Measurements from ENCODE around the gene TMEM266.

The TMEM266 gene

DNA sequence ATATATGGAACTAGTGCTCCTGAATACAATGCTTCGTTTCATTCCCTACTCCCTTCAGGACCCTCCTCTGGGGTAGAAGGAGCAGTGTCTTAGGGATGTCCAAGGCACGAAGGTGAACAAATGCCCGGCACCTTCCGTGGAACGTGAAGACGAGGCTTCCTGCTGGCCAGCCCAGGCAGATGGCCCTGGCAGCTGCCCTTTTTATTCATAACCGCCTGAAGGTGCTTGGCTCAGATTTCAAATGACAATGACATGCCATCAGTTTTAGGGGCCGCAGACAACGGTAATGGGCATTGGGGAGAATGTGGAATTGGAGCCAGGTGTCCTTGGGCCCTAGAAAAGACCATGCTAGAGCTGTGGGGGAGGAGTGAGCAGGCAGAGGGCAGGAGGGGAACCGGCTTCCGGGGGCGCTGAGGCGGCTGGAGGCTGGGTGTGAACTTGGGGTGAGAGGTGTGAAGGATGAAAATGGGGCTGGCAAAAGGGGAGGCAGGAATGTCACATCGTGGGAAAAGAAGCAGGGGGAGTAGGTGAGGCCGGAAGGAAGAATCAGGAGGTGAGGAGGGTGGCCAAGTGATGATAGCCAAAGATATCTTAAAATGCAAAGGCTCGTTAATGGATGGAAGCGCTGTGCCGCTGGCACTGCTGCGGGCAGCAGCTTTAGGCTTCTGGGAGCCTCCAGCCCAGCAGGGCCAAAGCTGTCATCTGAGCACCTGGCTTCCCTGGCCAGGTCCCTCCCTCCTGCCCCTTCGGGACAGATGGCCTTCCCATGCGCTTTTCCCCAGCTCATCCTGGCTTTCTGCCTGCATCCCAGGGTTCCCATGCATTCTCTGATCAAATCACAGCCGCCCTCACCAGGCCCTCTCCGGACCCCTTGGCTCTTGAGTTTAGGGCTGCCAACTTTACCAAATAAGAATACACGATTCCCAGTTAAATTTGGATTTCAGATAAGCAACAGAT lies 93.7 kb downstream of the TMEM266 start:
- TF ChIP-seq YY1 (IDR thresholded peaks at IDR 0.05; ENCODE audit: insufficient read depth, insufficient read length) (no peak), SUZ12 (IDR thresholded peaks at IDR 0.05; ENCODE audit: extremely low read depth, insufficient read depth, insufficient read length) (no peak), ZNF274 (IDR thresholded peaks at IDR 0.05; ENCODE audit: low read depth, low read length) (no peak)
- H3K9me3 ChIP-seq (ENCODE audit: insufficient read depth, low read length): no peaks in the 10 kb centered on the region
- H3K4me3 ChIP-seq (ENCODE audit: insufficient read length, low read depth): no peak overlapping the region
- H3K4me1 ChIP-seq (ENCODE audit: insufficient read depth, insufficient read length): peaks cover 11% of the 10 kb centered on the region
- DNase-seq (ENCODE audit: low read depth, low spot score): no peak
- no peaks in the 10 kb centered on the region for H3K36me3 ChIP-seq (ENCODE audit: insufficient read depth, insufficient read length, low read length)
- no peaks in the 10 kb centered on the region for H3K27me3 ChIP-seq (ENCODE audit: insufficient read depth, insufficient read length)
- H3K9ac ChIP-seq (ENCODE audit: insufficient read length, low read depth): no peak overlapping the region

DNA sequence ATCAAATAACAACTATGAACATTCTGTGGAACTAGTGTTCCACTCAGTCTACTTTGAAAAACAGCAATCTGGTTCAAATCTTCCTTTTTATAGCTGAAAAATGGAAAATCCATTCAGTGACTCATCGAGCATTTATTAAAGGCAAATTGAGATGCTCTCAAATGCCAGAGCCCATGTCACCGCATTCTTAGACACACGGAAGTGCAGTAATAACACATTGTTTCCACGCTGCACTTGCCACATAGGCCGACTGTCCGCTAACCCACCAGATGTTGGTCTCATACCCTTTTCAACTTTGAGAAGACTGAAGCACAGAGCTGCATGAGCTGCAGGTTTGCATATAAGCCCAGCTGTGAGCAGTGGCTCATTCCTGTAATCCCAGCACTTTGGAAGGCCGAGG lies 95.9 kb downstream of the TMEM266 start:
- TF ChIP-seq ZNF274 (IDR thresholded peaks at IDR 0.05; ENCODE audit: low read depth, low read length) (no peak), SUZ12 (IDR thresholded peaks at IDR 0.05; ENCODE audit: extremely low read depth, insufficient read depth, insufficient read length) (no peak)
- Histone ChIP-seq H3K36me3 (ENCODE audit: insufficient read depth, insufficient read length, low read length) (no peaks in the 10 kb centered on the region), H3K4me3 (ENCODE audit: insufficient read length, low read depth) (no peak overlapping the region), H3K9ac (ENCODE audit: insufficient read length, low read depth) (no peak overlapping the region), H3K9me3 (ENCODE audit: insufficient read depth, low read length) (no peaks in the 10 kb centered on the region), H3K4me1 (ENCODE audit: insufficient read depth, insufficient read length) (peaks cover 7% of the 10 kb centered on the region), H3K27me3 (ENCODE audit: insufficient read depth, insufficient read length) (no peaks in the 10 kb centered on the region)
- DNase-seq (ENCODE audit: low read depth, low spot score): no peak

DNA sequence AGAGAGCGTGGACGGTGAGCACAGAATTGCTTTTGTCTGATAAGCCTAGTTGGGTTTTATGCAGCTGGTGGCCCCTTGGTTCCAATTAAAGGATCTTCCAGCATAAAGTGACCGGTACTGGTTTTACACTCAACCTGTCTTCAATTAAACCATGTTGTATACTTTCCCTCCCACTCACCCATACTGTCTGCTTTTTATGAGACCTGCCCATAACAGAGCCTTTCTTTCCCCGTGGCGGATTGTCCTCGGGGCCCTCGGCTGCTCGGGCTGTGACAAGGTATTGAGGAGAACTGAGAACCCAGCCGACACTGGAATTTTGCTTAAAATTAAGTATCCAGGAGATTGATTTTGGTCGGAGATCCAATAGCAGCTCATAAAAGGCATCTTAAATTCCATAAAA lies 98.4 kb downstream of the TMEM266 start:
- H3K9me3 ChIP-seq (ENCODE audit: insufficient read depth, low read length): no peaks in the 10 kb centered on the region
- no peak overlapping the region for H3K4me3 ChIP-seq (ENCODE audit: insufficient read length, low read depth)
- no peak overlapping the region for H3K9ac ChIP-seq (ENCODE audit: insufficient read length, low read depth)
- no peak for DNase-seq (ENCODE audit: low read depth, low spot score)
- no peak for TF ChIP-seq SUZ12 (IDR thresholded peaks at IDR 0.05; ENCODE audit: extremely low read depth, insufficient read depth, insufficient read length)
- no peak for TF ChIP-seq YY1 (IDR thresholded peaks at IDR 0.05; ENCODE audit: insufficient read depth, insufficient read length)
- TF ChIP-seq ZNF274 (IDR thresholded peaks at IDR 0.05; ENCODE audit: low read depth, low read length): no peak
- no peaks in the 10 kb centered on the region for H3K36me3 ChIP-seq (ENCODE audit: insufficient read depth, insufficient read length, low read length)
- H3K4me1 ChIP-seq (ENCODE audit: insufficient read depth, insufficient read length): peaks cover 13% of the 10 kb centered on the region
- H3K27me3 ChIP-seq (ENCODE audit: insufficient read depth, insufficient read length): no peaks in the 10 kb centered on the region

DNA sequence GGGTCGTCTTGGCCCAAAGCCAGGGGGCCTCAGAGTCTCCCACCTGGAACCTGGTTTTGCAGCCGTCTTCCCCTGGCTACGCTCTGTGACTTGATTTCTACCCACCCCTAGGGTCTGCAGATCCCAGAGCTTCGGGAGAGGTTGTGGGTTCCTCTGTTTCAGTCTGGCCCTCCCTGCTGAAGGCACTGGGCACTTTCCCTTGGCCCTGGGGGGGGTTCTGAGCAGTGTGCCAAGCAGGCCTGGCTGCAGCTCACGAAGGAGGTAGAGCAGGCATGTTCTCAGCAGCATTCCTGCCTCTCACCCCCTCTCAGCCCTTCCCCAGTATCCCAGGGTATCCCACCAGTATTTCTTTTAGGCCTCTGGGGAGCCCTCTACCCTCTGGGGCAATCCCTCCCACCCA lies 99.0 kb downstream of the TMEM266 start:
- Histone ChIP-seq H3K36me3 (ENCODE audit: insufficient read depth, insufficient read length, low read length) (no peaks in the 10 kb centered on the region), H3K4me1 (ENCODE audit: insufficient read depth, insufficient read length) (peaks cover 19% of the 10 kb centered on the region), H3K9me3 (ENCODE audit: insufficient read depth, low read length) (no peaks in the 10 kb centered on the region), H3K9ac (ENCODE audit: insufficient read length, low read depth) (no peak overlapping the region), H3K4me3 (ENCODE audit: insufficient read length, low read depth) (no peak overlapping the region), H3K27me3 (ENCODE audit: insufficient read depth, insufficient read length) (no peaks in the 10 kb centered on the region)
- no peak for DNase-seq (ENCODE audit: low read depth, low spot score)
- TF ChIP-seq SUZ12 (IDR thresholded peaks at IDR 0.05; ENCODE audit: extremely low read depth, insufficient read depth, insufficient read length) (no peak), ZNF274 (IDR thresholded peaks at IDR 0.05; ENCODE audit: low read depth, low read length) (no peak), YY1 (IDR thresholded peaks at IDR 0.05; ENCODE audit: insufficient read depth, insufficient read length) (no peak)

DNA sequence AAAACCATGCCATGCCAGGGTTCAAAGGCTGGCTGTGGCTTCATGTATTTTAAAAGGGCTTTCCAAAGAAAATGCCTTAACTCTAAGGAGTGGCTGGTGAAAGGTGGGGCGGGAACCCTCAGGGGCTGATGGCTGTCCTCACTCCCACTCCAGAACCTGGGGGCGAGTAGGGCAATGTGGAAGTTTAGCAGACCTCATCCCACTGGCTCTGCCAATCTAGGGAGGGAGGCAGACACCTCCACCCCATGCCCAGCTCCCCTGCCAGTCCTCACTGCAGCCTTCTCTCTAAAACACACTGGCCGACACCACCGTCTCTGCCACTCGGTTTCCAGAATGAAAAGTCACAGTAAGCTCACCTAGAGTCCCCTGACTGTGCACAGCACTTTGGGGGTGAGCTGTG lies 99.5 kb downstream of the TMEM266 start:
- TF ChIP-seq YY1 (IDR thresholded peaks at IDR 0.05; ENCODE audit: insufficient read depth, insufficient read length) (no peak), SUZ12 (IDR thresholded peaks at IDR 0.05; ENCODE audit: extremely low read depth, insufficient read depth, insufficient read length) (no peak), ZNF274 (IDR thresholded peaks at IDR 0.05; ENCODE audit: low read depth, low read length) (no peak)
- Histone ChIP-seq H3K9ac (ENCODE audit: insufficient read length, low read depth) (no peak overlapping the region), H3K36me3 (ENCODE audit: insufficient read depth, insufficient read length, low read length) (no peaks in the 10 kb centered on the region), H3K4me1 (ENCODE audit: insufficient read depth, insufficient read length) (peaks cover 19% of the 10 kb centered on the region), H3K4me3 (ENCODE audit: insufficient read length, low read depth) (no peak overlapping the region), H3K9me3 (ENCODE audit: insufficient read depth, low read length) (no peaks in the 10 kb centered on the region), H3K27me3 (ENCODE audit: insufficient read depth, insufficient read length) (no peaks in the 10 kb centered on the region)
- no peak for DNase-seq (ENCODE audit: low read depth, low spot score)

DNA sequence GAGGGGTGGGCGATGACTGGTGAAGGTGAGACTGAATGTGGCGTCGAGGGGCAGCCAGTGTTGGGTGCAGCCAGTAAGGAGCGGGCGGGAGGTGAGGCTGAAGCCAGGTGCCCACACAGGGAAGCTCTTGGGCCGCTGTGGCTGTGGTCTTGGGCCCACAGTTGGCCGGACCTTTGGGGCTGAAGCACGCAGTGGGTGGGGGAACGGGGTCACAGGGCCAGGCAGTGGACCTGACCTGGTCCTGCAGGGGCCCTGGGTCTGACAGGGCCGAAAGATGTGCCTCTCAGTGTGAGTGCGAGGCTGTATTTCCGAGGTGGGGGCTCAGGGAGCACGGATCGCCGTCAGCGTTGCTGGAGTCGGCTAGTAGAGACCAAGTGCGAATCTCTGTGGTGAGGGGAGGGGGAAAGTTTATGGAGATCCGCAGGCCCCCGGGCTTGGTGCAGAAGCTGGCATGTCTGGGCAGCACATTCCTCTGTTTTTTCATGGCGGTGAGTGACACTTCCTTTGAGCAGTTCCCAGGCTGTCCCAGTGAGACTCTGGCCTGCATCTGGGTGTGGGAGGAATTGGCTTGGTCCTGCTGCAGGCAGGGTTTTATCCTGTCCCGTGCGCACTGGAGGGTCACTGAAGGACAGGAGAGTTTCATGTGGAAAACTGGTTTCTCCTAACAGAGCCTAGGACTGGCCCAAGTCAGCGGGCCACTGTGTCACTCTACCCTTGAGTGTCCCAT lies 100.8 kb downstream of the TMEM266 start:
- Histone ChIP-seq H3K36me3 (ENCODE audit: insufficient read depth, insufficient read length, low read length) (no peaks in the 10 kb centered on the region), H3K4me3 (ENCODE audit: insufficient read length, low read depth) (no peak overlapping the region), H3K4me1 (ENCODE audit: insufficient read depth, insufficient read length) (peaks cover 19% of the 10 kb centered on the region), H3K9ac (ENCODE audit: insufficient read length, low read depth) (no peak overlapping the region), H3K9me3 (ENCODE audit: insufficient read depth, low read length) (no peaks in the 10 kb centered on the region), H3K27me3 (ENCODE audit: insufficient read depth, insufficient read length) (no peaks in the 10 kb centered on the region)
- no peak for DNase-seq (ENCODE audit: low read depth, low spot score)
- TF ChIP-seq YY1 (IDR thresholded peaks at IDR 0.05; ENCODE audit: insufficient read depth, insufficient read length): no peak
- TF ChIP-seq SUZ12 (IDR thresholded peaks at IDR 0.05; ENCODE audit: extremely low read depth, insufficient read depth, insufficient read length): no peak
